CD4-positive, alpha-beta T cell (primary cell): Measurements from ENCODE around the gene CHST3. TPM values are rescaled to one million over a fixed set of nuclear protein-coding genes. Genes with fewer than 3 reads are reported as not detected.

ENCODE experiments used
- ATAC-seq: fragments of 200-7000 bp; cut with Tn5 transposase; one replicate; pipeline ENCODE4 v1.10.0; 2022; ENCODE audit warnings: mild to moderate bottlenecking; ENCODE audit not compliant: poor library complexity
- CTCF ChIA-PET: fragments of 350-600 bp; sonication (Branson Sonifier 250); formaldehyde crosslinking; loops from one replicate; lab custom pipeline; 2021; ENCODE audit warnings: antibody characterized with exemption, inconsistent platforms; lab: Charles Lee
- POLR2A ChIA-PET: fragments of 350-600 bp; sonication (Branson Sonifier 250); formaldehyde crosslinking; loops from one replicate; lab custom pipeline; 2021; ENCODE audit warnings: antibody characterized with exemption, inconsistent platforms; lab: Charles Lee
- DNase-seq, 14 experiments: peaks; one replicate each; pipeline ENCODE4 v3.0.0-alpha.2; 2013 to 2020; ENCODE audit warnings: mixed read lengths in 2 of 14
- H3K27ac ChIP-seq, 2 donors: one replicate each; pipeline versions ENCODE4 v1.5.1 to v1.7.0; 2013; ENCODE audit warnings: low read length in 2 of 2, low read depth in 1 of 2, mild to moderate bottlenecking in 1 of 2
- H3K27me3 ChIP-seq, 2 experiments: 1 replicate in 1 of 2; 2 replicates in 1 of 2; pipeline versions ENCODE4 v1.6.1 to v1.7.0; 2013; ENCODE audit warnings: low read length in 2 of 2, control low read depth in 1 of 2, mild to moderate bottlenecking in 1 of 2, moderate library complexity in 1 of 2; ENCODE audit not compliant: insufficient read depth in 2 of 2, control insufficient read depth in 1 of 2
- H3K36me3 ChIP-seq: one replicate; pipeline ENCODE4 v1.6.1; 2013; ENCODE audit warnings: low read length, control low read depth; ENCODE audit not compliant: insufficient read depth
- H3K4me1 ChIP-seq: one replicate; pipeline ENCODE4 v1.6.1; 2013; ENCODE audit warnings: low read length, control low read depth; ENCODE audit not compliant: insufficient read depth
- H3K4me3 ChIP-seq: one replicate; pipeline ENCODE4 v1.5.1; 2013; ENCODE audit warnings: mild to moderate bottlenecking, low read length, moderate library complexity
- H3K9me3 ChIP-seq, 2 experiments: 1 replicate in 1 of 2; 2 replicates in 1 of 2; pipeline versions ENCODE4 v1.6.1 to v1.7.0; 2013; ENCODE audit warnings: low read length in 2 of 2, mild to moderate bottlenecking in 2 of 2, control low read depth in 1 of 2, moderate library complexity in 1 of 2; ENCODE audit not compliant: control insufficient read depth in 1 of 2, insufficient read depth in 1 of 2
- H3K27ac Mint-ChIP-seq: one replicate; pipeline ENCODE4 v1.8.0; 2020; ENCODE audit warnings: mixed read lengths
- H3K27me3 Mint-ChIP-seq: one replicate; pipeline ENCODE4 v1.8.0; 2021; ENCODE audit warnings: mixed read lengths
- H3K36me3 Mint-ChIP-seq: one replicate; pipeline ENCODE4 v1.8.0; 2021; ENCODE audit warnings: low read depth, mixed read lengths
- H3K4me1 Mint-ChIP-seq: one replicate; pipeline ENCODE4 v1.8.0; 2021; ENCODE audit warnings: low read depth, mixed read lengths
- H3K4me3 Mint-ChIP-seq: one replicate; pipeline ENCODE4 v1.8.0; 2020; ENCODE audit warnings: mild to moderate bottlenecking, mixed read lengths
- H3K9me3 Mint-ChIP-seq: one replicate; pipeline ENCODE4 v1.8.0; 2020; ENCODE audit warnings: mixed read lengths
- intact Hi-C, 2 experiments: fragments of 100-400 bp; cut with DNase I in 1 of 2; cut with micrococcal nuclease in 1 of 2; formaldehyde crosslinking; loops; one replicate each; pipeline versions ENCODE4 v1.15.1 to v1.9.0; 2023 to 2025; cut with DNase I, micrococcal nuclease
- total RNA-seq, 174 experiments: library from RNA in 2 of 174; stranded (reverse) in 2 of 174; gene quantifications; one replicate each; pipeline ENCODE4 v1.2.3 and lab custom pipeline; 2021 to 2026
- TF ChIP-seq, protein P1 (sequence below): fragments of 200-600 bp; IDR thresholded peaks from one replicate; pipeline ENCODE4 v1.8.0; 2022; ENCODE audit warnings: antibody characterized with exemption, mild to moderate bottlenecking

Gene CHST3
- total RNA-seq, 2 experiments from 2014 or later: not detected

GRCh38 chr10:72002354-72003295 lies 38.4 kb downstream of the CHST3 start:
- POLR2A ChIA-PET: no interaction called here
- Mint-ChIP-seq H3K4me1 (no peaks in the 10 kb centered on the region), H3K27me3 (no peaks in the 10 kb centered on the region), H3K9me3 (no peaks in the 10 kb centered on the region), H3K27ac (no peak overlapping the region), H3K4me3 (no peak overlapping the region), H3K36me3 (no peaks in the 10 kb centered on the region)
- Histone ChIP-seq H3K36me3 (no peaks in the 10 kb centered on the region), H3K27ac (no peak overlapping the region), H3K4me1 (no peaks in the 10 kb centered on the region), H3K9me3 (peaks cover 0 to 7% of the 10 kb centered on the region in 2 experiments), H3K4me3 (no peak overlapping the region), H3K27me3 (no peaks in the 10 kb centered on the region)
- DNase-seq (no peak), ATAC-seq (no peak)
- CTCF ChIA-PET: no interaction called here
- TF ChIP-seq, protein P1, sequence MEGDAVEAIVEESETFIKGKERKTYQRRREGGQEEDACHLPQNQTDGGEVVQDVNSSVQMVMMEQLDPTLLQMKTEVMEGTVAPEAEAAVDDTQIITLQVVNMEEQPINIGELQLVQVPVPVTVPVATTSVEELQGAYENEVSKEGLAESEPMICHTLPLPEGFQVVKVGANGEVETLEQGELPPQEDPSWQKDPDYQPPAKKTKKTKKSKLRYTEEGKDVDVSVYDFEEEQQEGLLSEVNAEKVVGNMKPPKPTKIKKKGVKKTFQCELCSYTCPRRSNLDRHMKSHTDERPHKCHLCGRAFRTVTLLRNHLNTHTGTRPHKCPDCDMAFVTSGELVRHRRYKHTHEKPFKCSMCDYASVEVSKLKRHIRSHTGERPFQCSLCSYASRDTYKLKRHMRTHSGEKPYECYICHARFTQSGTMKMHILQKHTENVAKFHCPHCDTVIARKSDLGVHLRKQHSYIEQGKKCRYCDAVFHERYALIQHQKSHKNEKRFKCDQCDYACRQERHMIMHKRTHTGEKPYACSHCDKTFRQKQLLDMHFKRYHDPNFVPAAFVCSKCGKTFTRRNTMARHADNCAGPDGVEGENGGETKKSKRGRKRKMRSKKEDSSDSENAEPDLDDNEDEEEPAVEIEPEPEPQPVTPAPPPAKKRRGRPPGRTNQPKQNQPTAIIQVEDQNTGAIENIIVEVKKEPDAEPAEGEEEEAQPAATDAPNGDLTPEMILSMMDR: no peak
- intact Hi-C loops: no loop called here

GRCh38 chr10:72006026-72006425 lies 41.8 kb downstream of the CHST3 start:
- Histone ChIP-seq H3K9me3 (peaks cover 0 to 15% of the 10 kb centered on the region in 2 experiments), H3K36me3 (no peaks in the 10 kb centered on the region), H3K4me3 (no peak overlapping the region), H3K27me3 (no peaks in the 10 kb centered on the region), H3K27ac (no peak overlapping the region), H3K4me1 (no peaks in the 10 kb centered on the region)
- ChIA-PET POLR2A (no interaction called here), CTCF (no interaction called here)
- Mint-ChIP-seq H3K4me1 (no peaks in the 10 kb centered on the region), H3K4me3 (no peak overlapping the region), H3K27ac (no peak overlapping the region), H3K9me3 (no peaks in the 10 kb centered on the region), H3K36me3 (no peaks in the 10 kb centered on the region), H3K27me3 (no peaks in the 10 kb centered on the region)
- DNase-seq: no peak
- intact Hi-C loops: no loop called here
- TF ChIP-seq, protein P1: no peak
- ATAC-seq: no peak

DNA sequence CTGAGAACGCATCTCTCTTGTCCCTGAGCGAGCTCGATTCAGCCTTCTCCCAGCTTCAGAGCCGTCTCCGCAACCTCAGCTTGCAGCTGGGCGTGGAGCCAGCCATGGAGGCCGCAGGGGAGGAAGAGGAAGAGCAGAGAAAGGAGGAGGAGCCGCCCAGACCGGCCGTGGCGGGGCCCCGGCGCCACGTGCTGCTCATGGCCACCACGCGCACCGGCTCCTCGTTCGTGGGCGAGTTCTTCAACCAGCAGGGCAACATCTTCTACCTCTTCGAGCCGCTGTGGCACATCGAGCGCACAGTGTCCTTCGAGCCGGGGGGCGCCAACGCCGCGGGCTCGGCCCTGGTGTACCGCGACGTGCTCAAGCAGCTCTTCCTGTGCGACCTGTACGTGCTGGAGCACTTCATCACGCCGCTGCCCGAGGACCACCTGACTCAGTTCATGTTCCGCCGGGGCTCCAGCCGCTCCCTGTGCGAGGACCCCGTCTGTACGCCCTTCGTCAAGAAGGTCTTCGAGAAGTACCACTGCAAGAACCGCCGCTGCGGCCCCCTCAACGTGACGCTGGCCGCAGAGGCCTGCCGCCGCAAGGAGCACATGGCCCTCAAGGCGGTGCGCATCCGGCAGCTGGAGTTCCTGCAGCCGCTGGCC lies 43.2 kb downstream of the CHST3 start:
- ATAC-seq (no peak), DNase-seq (no peak)
- Mint-ChIP-seq H3K27me3 (no peaks in the 10 kb centered on the region), H3K9me3 (no peaks in the 10 kb centered on the region), H3K4me1 (no peaks in the 10 kb centered on the region), H3K27ac (no peak overlapping the region), H3K36me3 (no peaks in the 10 kb centered on the region), H3K4me3 (no peak overlapping the region)
- no peak overlapping the region for H3K4me3 ChIP-seq
- no peaks in the 10 kb centered on the region for H3K4me1 ChIP-seq
- TF ChIP-seq, protein P1: no peak
- H3K9me3 ChIP-seq: peaks cover 0 to 15% of the 10 kb centered on the region in 2 experiments
- intact Hi-C loops: no loop called here
- CTCF ChIA-PET: no interaction called here
- H3K27ac ChIP-seq: no peak overlapping the region
- H3K36me3 ChIP-seq: no peaks in the 10 kb centered on the region
- POLR2A ChIA-PET: no interaction called here
- H3K27me3 ChIP-seq: no peaks in the 10 kb centered on the region
